Suprapubic skin (tissue), 4 donors: ENCODE measurements around the gene YEATS4. TPM values are rescaled to one million over a fixed set of nuclear protein-coding genes. Genes with fewer than 3 reads are reported as not detected.

Experiments used
- DNase-seq, 2 donors: peaks; one replicate each; pipeline ENCODE4 v3.0.0-alpha.2; 2019; ENCODE audit warnings: low spot score in 2 of 2
- H3K27ac ChIP-seq: fragments of 200-600 bp; sonication (generic); one replicate; pipeline ENCODE4 v1.5.1; 2019
- H3K27me3 ChIP-seq: fragments of 200-600 bp; sonication (generic); one replicate; pipeline ENCODE4 v1.5.1; 2019
- H3K36me3 ChIP-seq: fragments of 200-600 bp; sonication (generic); one replicate; pipeline ENCODE4 v1.5.1; 2019
- H3K4me1 ChIP-seq: fragments of 200-600 bp; sonication (generic); one replicate; pipeline ENCODE4 v1.5.1; 2019
- H3K4me3 ChIP-seq: fragments of 200-600 bp; sonication (generic); one replicate; pipeline ENCODE4 v1.5.1; 2019; ENCODE audit warnings: mild to moderate bottlenecking
- H3K9me3 ChIP-seq: fragments of 200-600 bp; sonication (generic); one replicate; pipeline ENCODE4 v1.5.1; 2019
- EP300 ChIP-seq: sonication (generic); formaldehyde crosslinking; IDR thresholded peaks from one replicate; pipeline ENCODE4 v1.6.1; 2017; ENCODE audit warnings: antibody characterized with exemption
- POLR2A ChIP-seq, 2 donors: fragments of 450-650 bp; IDR thresholded peaks; one replicate each; pipeline ENCODE4 v1.6.1; 2017; ENCODE audit warnings: antibody characterized with exemption in 2 of 2, mild to moderate bottlenecking in 2 of 2, moderate library complexity in 2 of 2
- POLR2AphosphoS5 ChIP-seq, 3 donors: sonication (generic); formaldehyde crosslinking; IDR thresholded peaks; one replicate each; pipeline ENCODE4 v1.6.1; 2017; ENCODE audit warnings: antibody characterized with exemption in 3 of 3
- WGBS: methylation state at CpG from one replicate; pipeline ENCODE4 v1.1.5; 2018; 5-methylcytosine and 5-hydroxymethylcytosine counted together
- total RNA-seq, 4 donors: library from RNA; depleted of rRNA; stranded (reverse); fragments of >200 nt; gene quantifications; one replicate each; pipeline ENCODE4 v1.1.0, GENCODE V29; 2016
- TF ChIP-seq, protein P1 (sequence below), 2 donors: fragments of 200-600 bp in 1 of 2; fragments of 450-650 bp in 1 of 2; sonication (generic) in 1 of 2; IDR thresholded peaks; one replicate each; pipeline ENCODE4 v1.5.1; 2016 to 2019; ENCODE audit warnings: antibody characterized with exemption in 2 of 2, mild to moderate bottlenecking in 1 of 2, moderate library complexity in 1 of 2

Gene YEATS4
- total RNA-seq, 4 donors from 2014 or later = 12.4 to 19.5 (median 14.2) TPM

DNA sequence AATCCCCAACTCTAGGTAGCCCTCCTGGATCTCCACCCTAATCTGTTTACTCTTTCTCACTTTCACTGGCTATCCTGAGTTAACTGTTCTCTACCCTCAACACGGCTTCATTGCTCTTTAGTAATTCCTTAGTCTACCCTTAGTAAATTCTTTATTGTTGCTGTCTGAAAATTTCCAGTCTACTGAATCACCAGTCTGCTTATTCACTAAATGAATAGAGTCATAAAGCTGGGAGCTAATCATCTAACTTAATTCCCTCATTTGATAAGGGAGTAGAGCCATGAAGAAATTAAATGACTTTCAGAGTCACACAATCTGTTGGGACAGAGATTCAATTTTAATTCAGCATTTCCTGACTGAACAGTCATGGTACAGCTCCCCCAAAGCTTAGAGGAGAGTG, 36.5 kb downstream of the YEATS4 start:
- Histone ChIP-seq H3K27me3 (no peaks in the 10 kb centered on the region), H3K4me3 (no peak overlapping the region), H3K9me3 (no peaks in the 10 kb centered on the region), H3K4me1 (no peaks in the 10 kb centered on the region), H3K36me3 (peaks cover 2% of the 10 kb centered on the region), H3K27ac (no peak overlapping the region)
- TF ChIP-seq, protein P1, sequence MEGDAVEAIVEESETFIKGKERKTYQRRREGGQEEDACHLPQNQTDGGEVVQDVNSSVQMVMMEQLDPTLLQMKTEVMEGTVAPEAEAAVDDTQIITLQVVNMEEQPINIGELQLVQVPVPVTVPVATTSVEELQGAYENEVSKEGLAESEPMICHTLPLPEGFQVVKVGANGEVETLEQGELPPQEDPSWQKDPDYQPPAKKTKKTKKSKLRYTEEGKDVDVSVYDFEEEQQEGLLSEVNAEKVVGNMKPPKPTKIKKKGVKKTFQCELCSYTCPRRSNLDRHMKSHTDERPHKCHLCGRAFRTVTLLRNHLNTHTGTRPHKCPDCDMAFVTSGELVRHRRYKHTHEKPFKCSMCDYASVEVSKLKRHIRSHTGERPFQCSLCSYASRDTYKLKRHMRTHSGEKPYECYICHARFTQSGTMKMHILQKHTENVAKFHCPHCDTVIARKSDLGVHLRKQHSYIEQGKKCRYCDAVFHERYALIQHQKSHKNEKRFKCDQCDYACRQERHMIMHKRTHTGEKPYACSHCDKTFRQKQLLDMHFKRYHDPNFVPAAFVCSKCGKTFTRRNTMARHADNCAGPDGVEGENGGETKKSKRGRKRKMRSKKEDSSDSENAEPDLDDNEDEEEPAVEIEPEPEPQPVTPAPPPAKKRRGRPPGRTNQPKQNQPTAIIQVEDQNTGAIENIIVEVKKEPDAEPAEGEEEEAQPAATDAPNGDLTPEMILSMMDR (IDR thresholded peaks at IDR 0.05) = no peak
- TF ChIP-seq POLR2AphosphoS5 (IDR thresholded peaks at IDR 0.05) = no peak
- no peak for TF ChIP-seq POLR2A (IDR thresholded peaks at IDR 0.05)
- TF ChIP-seq EP300 = no peak
- 82% methylated on average over 1 of the region's 1 CpG for WGBS
- no peak for DNase-seq

DNA sequence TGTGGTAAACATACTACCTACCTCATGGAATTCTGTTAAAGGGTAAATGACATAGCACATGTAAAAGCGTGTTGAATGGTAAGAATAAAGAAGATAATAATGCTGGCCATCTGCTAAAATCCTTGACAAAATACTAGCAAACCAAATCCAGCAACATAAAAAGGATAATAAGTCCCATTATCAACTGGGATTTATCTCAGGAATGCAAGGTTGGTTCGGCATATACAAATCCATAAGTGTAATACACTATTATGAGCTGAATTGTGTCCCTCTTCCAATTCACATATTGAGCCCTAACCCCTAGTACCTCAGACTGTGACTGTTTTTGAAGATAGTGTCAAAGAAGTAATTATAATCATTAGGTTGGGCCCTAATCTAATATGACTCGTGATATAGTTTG, 37.4 kb downstream of the YEATS4 start:
- Histone ChIP-seq H3K9me3 (no peaks in the 10 kb centered on the region), H3K4me3 (no peak overlapping the region), H3K4me1 (no peaks in the 10 kb centered on the region), H3K27ac (no peak overlapping the region), H3K27me3 (no peaks in the 10 kb centered on the region), H3K36me3 (no peaks in the 10 kb centered on the region)
- DNase-seq = no peak
- 95% methylated on average over 3 of the region's 3 CpGs for WGBS
- no peak for TF ChIP-seq POLR2AphosphoS5 (IDR thresholded peaks at IDR 0.05)
- TF ChIP-seq, protein P1 (IDR thresholded peaks at IDR 0.05) = no peak
- no peak for TF ChIP-seq EP300
- TF ChIP-seq POLR2A (IDR thresholded peaks at IDR 0.05) = no peak

DNA sequence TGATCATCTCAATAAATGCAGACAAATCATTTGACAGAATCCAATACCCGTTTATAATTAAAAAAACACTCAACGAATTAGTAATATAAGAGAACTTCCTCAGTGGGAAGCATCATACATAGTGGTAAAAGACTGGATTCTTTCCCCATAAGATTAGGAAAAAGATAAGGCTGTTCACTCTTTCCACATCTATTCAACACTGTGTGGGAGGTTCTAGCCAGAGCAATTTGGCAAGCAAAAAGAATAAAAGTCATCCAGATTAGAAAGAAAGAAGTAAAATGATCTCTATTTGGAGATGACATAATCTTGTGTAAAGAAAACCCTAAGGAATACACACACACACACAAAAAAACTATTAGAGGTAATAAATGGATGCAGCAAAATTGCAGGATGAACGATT, 38.4 kb downstream of the YEATS4 start:
- H3K27ac ChIP-seq = no peak overlapping the region
- WGBS = 93% methylated on average over 3 of the region's 3 CpGs
- H3K27me3 ChIP-seq = no peaks in the 10 kb centered on the region
- no peaks in the 10 kb centered on the region for H3K9me3 ChIP-seq
- no peak overlapping the region for H3K4me3 ChIP-seq
- H3K4me1 ChIP-seq = no peaks in the 10 kb centered on the region
- H3K36me3 ChIP-seq = no peaks in the 10 kb centered on the region
- no peak for DNase-seq
- TF ChIP-seq POLR2AphosphoS5 (IDR thresholded peaks at IDR 0.05) = no peak
- TF ChIP-seq POLR2A (IDR thresholded peaks at IDR 0.05) = no peak
- TF ChIP-seq, protein P1 (IDR thresholded peaks at IDR 0.05) = no peak
- no peak for TF ChIP-seq EP300

DNA sequence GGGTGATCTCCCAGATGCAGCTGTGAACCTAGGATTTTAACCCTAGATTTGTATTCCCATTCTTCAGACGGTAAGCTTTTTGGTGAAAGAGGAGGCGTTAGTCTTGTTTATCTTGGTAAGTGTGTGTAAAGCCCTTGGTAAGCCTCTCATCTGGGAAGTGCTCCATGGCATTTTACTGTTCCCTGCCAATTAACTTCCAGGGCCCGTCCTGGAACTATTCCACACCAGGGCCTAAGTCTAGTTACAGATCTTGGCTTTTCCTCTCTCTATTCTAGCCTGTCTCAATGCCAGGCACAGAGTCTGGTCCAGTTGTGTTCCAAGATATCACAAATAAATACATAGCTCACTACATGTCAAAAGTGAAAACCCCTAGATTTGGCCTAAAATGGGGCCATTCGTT, 42.4 kb downstream of the YEATS4 start:
- no peak for DNase-seq
- H3K4me1 ChIP-seq = no peaks in the 10 kb centered on the region
- no peak overlapping the region for H3K27ac ChIP-seq
- H3K27me3 ChIP-seq = no peaks in the 10 kb centered on the region
- WGBS = 84% methylated on average over 4 of the region's 4 CpGs
- no peaks in the 10 kb centered on the region for H3K36me3 ChIP-seq
- H3K4me3 ChIP-seq = no peak overlapping the region
- TF ChIP-seq POLR2AphosphoS5 (IDR thresholded peaks at IDR 0.05) (no peak), POLR2A (IDR thresholded peaks at IDR 0.05) (no peak), EP300 (no peak)
- TF ChIP-seq, protein P1 (IDR thresholded peaks at IDR 0.05) = no peak
- no peaks in the 10 kb centered on the region for H3K9me3 ChIP-seq

DNA sequence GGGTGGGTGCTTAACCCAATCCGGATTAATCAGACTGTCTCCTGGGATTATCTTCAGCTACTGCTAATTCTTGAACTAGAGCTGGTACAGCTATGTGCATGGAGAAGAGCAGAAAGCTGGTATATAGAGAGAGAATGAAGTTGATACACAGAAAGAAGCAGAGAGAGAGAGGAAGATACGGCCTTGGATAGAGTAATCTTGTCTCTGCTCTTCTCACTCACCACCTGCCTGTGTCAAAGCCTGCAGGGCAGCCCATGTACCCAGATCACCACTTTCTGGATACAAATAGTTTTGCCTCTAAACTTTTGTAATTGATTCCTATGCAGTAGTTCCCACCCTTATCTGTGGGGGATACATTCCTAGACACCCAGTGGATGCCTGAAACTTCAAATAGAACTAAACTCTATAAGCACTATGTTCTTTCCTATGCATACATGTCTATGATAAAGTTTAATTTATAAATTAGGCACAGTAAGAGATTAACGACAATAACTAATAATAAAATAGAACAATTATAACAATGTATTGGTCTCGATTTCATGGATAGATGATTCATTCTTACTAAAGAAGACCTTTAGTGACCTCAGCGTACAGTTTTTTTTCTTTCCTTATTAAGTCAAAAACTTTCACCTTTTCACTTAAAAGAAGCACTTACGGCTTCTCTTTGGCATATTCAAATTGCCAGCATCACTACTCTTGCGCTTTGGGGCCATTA, 45.5 kb downstream of the YEATS4 start:
- Histone ChIP-seq H3K4me3 (no peak overlapping the region), H3K27me3 (no peaks in the 10 kb centered on the region), H3K36me3 (no peaks in the 10 kb centered on the region), H3K4me1 (no peaks in the 10 kb centered on the region), H3K9me3 (no peaks in the 10 kb centered on the region), H3K27ac (no peak overlapping the region)
- DNase-seq = no peak
- 94% methylated on average over 7 of the region's 7 CpGs for WGBS
- TF ChIP-seq POLR2A (IDR thresholded peaks at IDR 0.05) (no peak), EP300 (no peak)
- TF ChIP-seq, protein P1 (IDR thresholded peaks at IDR 0.05) = no peak
